Hepatocyte (in vitro differentiated cells): ENCODE results near the gene TM9SF1.

Source experiments
- EZH2phosphoT487 ChIP-seq: fragments of 200-600 bp; sonication (generic); IDR thresholded peaks from one replicate; pipeline ENCODE4 v1.6.1; 2018; ENCODE audit warnings: antibody characterized with exemption, mild to moderate bottlenecking, low read depth, moderate library complexity; ENCODE audit not compliant: unreplicated experiment, severe bottlenecking
- TF ChIP-seq, protein P1 (sequence below): fragments of 200-600 bp; sonication (generic); IDR thresholded peaks from 2 replicates; pipeline ENCODE4 v1.5.1; 2016; ENCODE audit warnings: antibody characterized with exemption, mild to moderate bottlenecking; ENCODE audit not compliant: poor library complexity

DNA sequence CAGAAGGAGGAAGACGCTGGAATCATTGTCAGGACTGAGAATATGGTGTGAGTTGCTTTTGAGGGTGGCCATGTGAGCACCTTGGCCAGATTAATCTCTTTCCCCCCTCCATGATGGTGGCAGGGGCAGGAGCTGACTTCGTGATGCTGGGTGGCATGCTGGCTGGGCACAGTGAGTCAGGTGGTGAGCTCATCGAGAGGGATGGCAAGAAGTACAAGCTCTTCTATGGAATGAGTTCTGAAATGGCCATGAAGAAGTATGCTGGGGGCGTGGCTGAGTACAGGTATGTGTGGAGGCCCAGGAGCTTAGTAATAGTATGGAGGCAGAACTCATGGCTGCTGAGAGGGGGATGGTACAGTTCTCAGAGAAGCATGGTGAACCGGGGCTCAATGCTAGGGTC, 42.9 kb upstream of the TM9SF1 start:
- TF ChIP-seq, protein P1, sequence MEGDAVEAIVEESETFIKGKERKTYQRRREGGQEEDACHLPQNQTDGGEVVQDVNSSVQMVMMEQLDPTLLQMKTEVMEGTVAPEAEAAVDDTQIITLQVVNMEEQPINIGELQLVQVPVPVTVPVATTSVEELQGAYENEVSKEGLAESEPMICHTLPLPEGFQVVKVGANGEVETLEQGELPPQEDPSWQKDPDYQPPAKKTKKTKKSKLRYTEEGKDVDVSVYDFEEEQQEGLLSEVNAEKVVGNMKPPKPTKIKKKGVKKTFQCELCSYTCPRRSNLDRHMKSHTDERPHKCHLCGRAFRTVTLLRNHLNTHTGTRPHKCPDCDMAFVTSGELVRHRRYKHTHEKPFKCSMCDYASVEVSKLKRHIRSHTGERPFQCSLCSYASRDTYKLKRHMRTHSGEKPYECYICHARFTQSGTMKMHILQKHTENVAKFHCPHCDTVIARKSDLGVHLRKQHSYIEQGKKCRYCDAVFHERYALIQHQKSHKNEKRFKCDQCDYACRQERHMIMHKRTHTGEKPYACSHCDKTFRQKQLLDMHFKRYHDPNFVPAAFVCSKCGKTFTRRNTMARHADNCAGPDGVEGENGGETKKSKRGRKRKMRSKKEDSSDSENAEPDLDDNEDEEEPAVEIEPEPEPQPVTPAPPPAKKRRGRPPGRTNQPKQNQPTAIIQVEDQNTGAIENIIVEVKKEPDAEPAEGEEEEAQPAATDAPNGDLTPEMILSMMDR = no peak
- TF ChIP-seq EZH2phosphoT487 = no peak
